Activated CD4-positive, alpha-beta memory T cell treated with anti-CD3 and anti-CD28 coated beads for 36 hours (primary cell): ENCODE results near the gene ZBED5. TPM values are rescaled to one million over a fixed set of nuclear protein-coding genes. Genes with fewer than 3 reads are reported as not detected.
A peak's percentile ranks its signal among the peaks of the same experiment; 100 is the strongest.

Experiments
- CTCF ChIA-PET: fragments of 350-600 bp; sonication (Branson Sonifier 250); formaldehyde crosslinking; loops from one replicate; lab custom pipeline; 2021; ENCODE audit warnings: antibody characterized with exemption, inconsistent platforms; lab: Charles Lee
- POLR2A ChIA-PET: fragments of 350-600 bp; sonication (Branson Sonifier 250); formaldehyde crosslinking; loops from one replicate; lab custom pipeline; 2021; ENCODE audit warnings: antibody characterized with exemption; lab: Charles Lee
- DNase-seq: peaks from one replicate; pipeline ENCODE4 v3.0.0-alpha.2; 2020
- H3K27ac Mint-ChIP-seq: one replicate; pipeline ENCODE4 v1.8.0; 2021; ENCODE audit warnings: mixed read lengths
- H3K27me3 Mint-ChIP-seq: one replicate; pipeline ENCODE4 v1.8.0; 2021; ENCODE audit warnings: mixed read lengths
- H3K36me3 Mint-ChIP-seq: one replicate; pipeline ENCODE4 v1.8.0; 2021; ENCODE audit warnings: mixed read lengths
- H3K4me1 Mint-ChIP-seq: one replicate; pipeline ENCODE4 v1.8.0; 2021; ENCODE audit warnings: low read depth, mixed read lengths
- H3K4me3 Mint-ChIP-seq: one replicate; pipeline ENCODE4 v1.8.0; 2021; ENCODE audit warnings: mild to moderate bottlenecking, mixed read lengths
- H3K9me3 Mint-ChIP-seq: one replicate; pipeline ENCODE4 v1.8.0; 2021; ENCODE audit warnings: mixed read lengths
- intact Hi-C: fragments of 100-400 bp; cut with micrococcal nuclease; formaldehyde crosslinking; loops from one replicate; pipeline ENCODE4 v1.15.1; 2023
- total RNA-seq, 2 experiments: library from RNA; stranded (reverse); gene quantifications; one replicate each; pipeline ENCODE4 v1.2.3, GENCODE V29; 2021

ZBED5 gene
- total RNA-seq, 2 experiments from 2014 or later, result 39.8 to 43.3 TPM

- H3K27ac Mint-ChIP-seq, result peak overlapping the region; percentile 92
- H3K9me3 Mint-ChIP-seq, result no peaks in the 10 kb centered on the region
- peaks cover 69% of the 10 kb centered on the region for H3K4me1 Mint-ChIP-seq
- intact Hi-C loops, result loop anchor here (5.0 kb wide), 1 partner anchor 127 kb away; no protein-coding TSS in a partner anchor
- H3K4me3 Mint-ChIP-seq, result peak overlapping the region; percentile 63
- DNase-seq, result peak; percentile 39
- H3K27me3 Mint-ChIP-seq, result no peaks in the 10 kb centered on the region
- peaks cover 68% of the 10 kb centered on the region for H3K36me3 Mint-ChIP-seq
- ChIA-PET CTCF (no interaction called here), POLR2A (interaction anchor here (0.9 to 1.1 kb wide), 3 partner anchors 51 to 53 kb away, joined by 4 read pairs; partner anchors contain the start of gene ZBED5)
Observed at GRCh38 chr11:10805741-10806140, 52.1 kb downstream of the ZBED5 start.

- Mint-ChIP-seq H3K9me3 (no peaks in the 10 kb centered on the region), H3K27me3 (no peaks in the 10 kb centered on the region), H3K4me1 (peaks cover 79% of the 10 kb centered on the region), H3K4me3 (no peak overlapping the region), H3K36me3 (peaks cover 88% of the 10 kb centered on the region), H3K27ac (peak overlapping the region; percentile 92)
- no peak for DNase-seq
- ChIA-PET CTCF (interaction anchor here (1.0 to 6.0 kb wide), 4 partner anchors 12 to 75 kb away, joined by 3 to 50 read pairs (median 12); no protein-coding TSS in a partner anchor), POLR2A (interaction anchor here (0.9 to 1.5 kb wide), 3 partner anchors 8 to 55 kb away, joined by 3 to 4 read pairs (median 3); partner anchors contain the start of gene ZBED5)
- intact Hi-C loops, result no loop called here
Observed at GRCh38 chr11:10803676-10804075, 54.2 kb downstream of the ZBED5 start.

Other genes starting within 250 kb of the ZBED5 start
- gene IRAG1, start 164.3 kb downstream of the ZBED5 start, total RNA-seq, result not detected
- gene CTR9, start 106.8 kb downstream of the ZBED5 start, total RNA-seq, result 10 to 100 TPM; 37.6 to 39.9 TPM
- 100 to 1,000 TPM; 794 to 835 TPM for gene EIF4G2, start 49.1 kb downstream of the ZBED5 start, total RNA-seq